ENCODE results near the gene TRAPPC10. TPM values are rescaled to one million over a fixed set of nuclear protein-coding genes. Genes with fewer than 3 reads are reported as not detected.

The TRAPPC10 gene, protein sequence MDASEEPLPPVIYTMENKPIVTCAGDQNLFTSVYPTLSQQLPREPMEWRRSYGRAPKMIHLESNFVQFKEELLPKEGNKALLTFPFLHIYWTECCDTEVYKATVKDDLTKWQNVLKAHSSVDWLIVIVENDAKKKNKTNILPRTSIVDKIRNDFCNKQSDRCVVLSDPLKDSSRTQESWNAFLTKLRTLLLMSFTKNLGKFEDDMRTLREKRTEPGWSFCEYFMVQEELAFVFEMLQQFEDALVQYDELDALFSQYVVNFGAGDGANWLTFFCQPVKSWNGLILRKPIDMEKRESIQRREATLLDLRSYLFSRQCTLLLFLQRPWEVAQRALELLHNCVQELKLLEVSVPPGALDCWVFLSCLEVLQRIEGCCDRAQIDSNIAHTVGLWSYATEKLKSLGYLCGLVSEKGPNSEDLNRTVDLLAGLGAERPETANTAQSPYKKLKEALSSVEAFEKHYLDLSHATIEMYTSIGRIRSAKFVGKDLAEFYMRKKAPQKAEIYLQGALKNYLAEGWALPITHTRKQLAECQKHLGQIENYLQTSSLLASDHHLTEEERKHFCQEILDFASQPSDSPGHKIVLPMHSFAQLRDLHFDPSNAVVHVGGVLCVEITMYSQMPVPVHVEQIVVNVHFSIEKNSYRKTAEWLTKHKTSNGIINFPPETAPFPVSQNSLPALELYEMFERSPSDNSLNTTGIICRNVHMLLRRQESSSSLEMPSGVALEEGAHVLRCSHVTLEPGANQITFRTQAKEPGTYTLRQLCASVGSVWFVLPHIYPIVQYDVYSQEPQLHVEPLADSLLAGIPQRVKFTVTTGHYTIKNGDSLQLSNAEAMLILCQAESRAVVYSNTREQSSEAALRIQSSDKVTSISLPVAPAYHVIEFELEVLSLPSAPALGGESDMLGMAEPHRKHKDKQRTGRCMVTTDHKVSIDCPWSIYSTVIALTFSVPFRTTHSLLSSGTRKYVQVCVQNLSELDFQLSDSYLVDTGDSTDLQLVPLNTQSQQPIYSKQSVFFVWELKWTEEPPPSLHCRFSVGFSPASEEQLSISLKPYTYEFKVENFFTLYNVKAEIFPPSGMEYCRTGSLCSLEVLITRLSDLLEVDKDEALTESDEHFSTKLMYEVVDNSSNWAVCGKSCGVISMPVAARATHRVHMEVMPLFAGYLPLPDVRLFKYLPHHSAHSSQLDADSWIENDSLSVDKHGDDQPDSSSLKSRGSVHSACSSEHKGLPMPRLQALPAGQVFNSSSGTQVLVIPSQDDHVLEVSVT
- 30.9 and 35.0 TPM in 2 replicates for total RNA-seq

DNA sequence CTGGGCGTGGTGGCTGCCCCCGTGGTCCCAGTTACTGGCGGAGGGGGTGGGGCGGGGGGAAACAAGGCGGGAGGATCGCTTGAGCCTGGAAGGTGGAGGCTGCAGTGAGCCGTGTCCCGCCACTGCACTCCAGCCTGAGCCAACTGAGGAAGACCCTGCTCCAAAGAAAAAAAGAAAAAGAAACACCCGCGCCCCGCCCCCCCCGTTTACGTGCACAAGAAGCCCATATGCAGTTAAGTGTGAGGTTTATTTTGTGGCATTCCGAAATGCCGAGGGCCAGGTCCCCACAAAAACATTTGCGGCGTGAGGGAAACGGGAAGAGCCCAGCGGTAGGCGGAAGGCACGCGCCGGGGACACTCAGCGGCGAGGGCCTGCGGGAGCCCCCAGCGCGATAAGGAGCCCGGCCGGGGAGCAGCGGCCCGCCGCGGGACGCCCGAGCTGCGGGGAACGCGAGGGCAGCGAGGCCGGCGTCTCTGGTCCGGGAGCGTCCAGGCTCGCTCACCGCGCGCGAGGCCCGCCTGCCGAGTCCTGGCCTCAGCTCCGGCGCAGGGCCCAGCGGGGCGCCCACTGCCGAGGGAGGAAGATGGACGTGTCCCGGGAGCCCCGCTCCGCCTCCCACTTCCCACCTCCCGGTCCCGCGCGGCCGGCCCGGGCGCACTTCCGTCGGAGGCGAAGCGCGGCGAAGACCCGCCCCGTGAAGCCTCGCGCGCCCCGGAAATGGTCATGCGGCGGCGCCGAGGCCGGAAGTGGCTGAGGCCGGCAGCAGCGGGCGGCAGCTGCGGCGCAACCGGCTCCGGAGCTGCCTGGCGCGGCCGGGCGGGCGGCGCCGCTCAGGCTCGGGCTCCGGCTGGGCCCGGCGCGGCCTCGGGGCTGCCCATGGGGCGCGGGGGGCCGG is at the start of gene TRAPPC10:
Gene TRAPPC10, plus strand, starts transcription at position 731 of the 895 bp plus-strand sequence. CDS start 185 bp downstream, outside the sequence.
- peak within 1 kb of the TSS; percentile 85 for H3K4me3 ChIP-seq (ENCODE audit: low read depth, low read length)
- no peaks in the 10 kb centered on the region for H3K36me3 ChIP-seq (ENCODE audit: control insufficient read depth, insufficient read depth, low read length)
- TF ChIP-seq, protein P1, sequence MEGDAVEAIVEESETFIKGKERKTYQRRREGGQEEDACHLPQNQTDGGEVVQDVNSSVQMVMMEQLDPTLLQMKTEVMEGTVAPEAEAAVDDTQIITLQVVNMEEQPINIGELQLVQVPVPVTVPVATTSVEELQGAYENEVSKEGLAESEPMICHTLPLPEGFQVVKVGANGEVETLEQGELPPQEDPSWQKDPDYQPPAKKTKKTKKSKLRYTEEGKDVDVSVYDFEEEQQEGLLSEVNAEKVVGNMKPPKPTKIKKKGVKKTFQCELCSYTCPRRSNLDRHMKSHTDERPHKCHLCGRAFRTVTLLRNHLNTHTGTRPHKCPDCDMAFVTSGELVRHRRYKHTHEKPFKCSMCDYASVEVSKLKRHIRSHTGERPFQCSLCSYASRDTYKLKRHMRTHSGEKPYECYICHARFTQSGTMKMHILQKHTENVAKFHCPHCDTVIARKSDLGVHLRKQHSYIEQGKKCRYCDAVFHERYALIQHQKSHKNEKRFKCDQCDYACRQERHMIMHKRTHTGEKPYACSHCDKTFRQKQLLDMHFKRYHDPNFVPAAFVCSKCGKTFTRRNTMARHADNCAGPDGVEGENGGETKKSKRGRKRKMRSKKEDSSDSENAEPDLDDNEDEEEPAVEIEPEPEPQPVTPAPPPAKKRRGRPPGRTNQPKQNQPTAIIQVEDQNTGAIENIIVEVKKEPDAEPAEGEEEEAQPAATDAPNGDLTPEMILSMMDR (IDR thresholded peaks at IDR 0.05; ENCODE audit: insufficient read depth, low read length, poor library complexity, severe bottlenecking) = no peak
- H3K27me3 ChIP-seq (ENCODE audit: control insufficient read depth, insufficient read depth, low read length) = no peaks in the 10 kb centered on the region
- DNase-seq (ENCODE audit: low read depth) = no peak

DNA sequence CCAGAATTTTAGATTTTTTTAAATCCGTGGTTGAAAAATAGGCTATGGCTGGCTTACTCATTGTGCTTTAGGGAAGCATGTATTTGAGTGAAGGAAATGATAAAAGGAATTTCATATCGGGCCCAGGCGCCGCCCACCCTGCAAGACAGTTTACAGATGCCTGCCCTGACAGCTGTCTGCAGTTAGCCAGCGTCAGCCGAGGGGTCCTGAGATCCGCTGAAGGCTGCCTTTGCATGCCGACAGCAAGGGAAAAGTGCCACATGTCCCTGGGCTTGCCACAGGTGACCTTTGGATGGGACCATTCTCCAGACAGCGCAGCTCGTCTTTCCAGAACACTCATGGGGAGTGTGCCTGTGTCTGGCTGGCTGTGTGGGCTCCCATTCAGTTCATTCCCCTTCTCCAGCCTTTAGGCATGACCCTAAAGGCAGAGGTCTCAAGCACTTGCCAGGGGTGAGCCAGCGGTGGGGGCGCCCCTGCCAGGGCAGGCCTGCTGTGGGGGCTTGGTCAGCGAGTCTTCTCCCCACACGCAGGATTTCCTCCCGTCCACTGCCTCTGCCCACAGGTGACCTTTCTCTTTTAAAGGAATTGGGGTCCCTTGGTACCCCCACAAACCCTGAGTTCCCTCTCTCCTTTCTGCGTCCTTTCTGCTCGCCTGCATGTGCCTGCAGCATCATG is 46.1 kb upstream of the TRAPPC10 start:
- no peak for DNase-seq (ENCODE audit: low read depth)
- H3K4me3 ChIP-seq (ENCODE audit: low read depth, low read length) = no peak overlapping the region
- H3K27me3 ChIP-seq (ENCODE audit: control insufficient read depth, insufficient read depth, low read length) = no peaks in the 10 kb centered on the region
- peaks cover 1% of the 10 kb centered on the region for H3K36me3 ChIP-seq (ENCODE audit: control insufficient read depth, insufficient read depth, low read length)
- TF ChIP-seq, protein P1 (IDR thresholded peaks at IDR 0.05; ENCODE audit: insufficient read depth, low read length, poor library complexity, severe bottlenecking) = no peak

DNA sequence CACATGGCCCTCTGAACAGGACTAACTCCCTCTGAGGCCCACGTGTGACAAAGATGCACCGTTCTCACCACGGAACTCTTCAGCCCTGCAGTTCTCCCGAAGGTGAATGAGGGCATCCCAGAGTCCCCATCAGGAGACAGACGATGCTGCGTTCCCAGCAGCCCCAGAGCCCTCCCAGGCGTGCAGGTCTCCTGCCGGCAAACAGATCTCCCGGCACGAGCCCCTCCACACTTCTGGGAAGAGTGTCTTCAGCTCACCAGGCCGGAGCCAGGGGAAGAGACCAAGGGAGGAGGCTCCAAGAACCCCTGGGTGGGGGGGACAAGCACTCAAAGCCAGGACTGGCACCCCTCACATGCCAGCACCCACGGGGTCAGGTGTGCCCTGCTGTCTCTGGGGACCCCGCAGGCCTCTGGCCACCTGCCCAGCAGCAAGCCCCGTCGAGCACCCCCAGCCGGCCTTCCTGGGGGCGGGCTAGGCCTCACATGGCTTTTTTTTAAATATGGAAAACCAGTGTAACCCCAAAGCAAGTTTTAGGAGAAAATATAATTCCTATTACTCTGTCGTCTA is 45.1 kb upstream of the TRAPPC10 start:
- Histone ChIP-seq H3K27me3 (ENCODE audit: control insufficient read depth, insufficient read depth, low read length) (no peaks in the 10 kb centered on the region), H3K4me3 (ENCODE audit: low read depth, low read length) (no peak overlapping the region), H3K36me3 (ENCODE audit: control insufficient read depth, insufficient read depth, low read length) (peaks cover 1% of the 10 kb centered on the region)
- TF ChIP-seq, protein P1 (IDR thresholded peaks at IDR 0.05; ENCODE audit: insufficient read depth, low read length, poor library complexity, severe bottlenecking) = no peak
- DNase-seq (ENCODE audit: low read depth) = no peak

DNA sequence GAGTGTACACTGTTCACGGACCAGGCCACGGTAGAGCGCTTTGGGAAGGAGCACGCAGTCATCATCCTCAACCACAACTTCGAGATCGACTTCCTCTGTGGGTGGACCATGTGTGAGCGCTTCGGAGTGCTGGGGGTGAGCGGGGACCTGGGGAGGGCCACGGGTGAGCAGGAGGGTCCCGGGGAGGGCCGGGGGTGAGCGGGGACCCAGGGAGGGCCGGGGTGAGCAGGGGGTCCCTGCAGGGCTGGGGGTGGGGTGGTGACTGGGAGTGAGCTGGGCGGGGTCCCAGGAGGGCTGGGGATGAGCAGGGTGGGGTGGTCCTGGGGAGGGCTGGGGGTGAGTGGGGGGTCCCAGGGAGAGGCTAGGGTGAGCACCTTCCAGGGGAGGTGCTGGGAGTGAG is 44.1 kb upstream of the TRAPPC10 start:
- peaks cover 2% of the 10 kb centered on the region for H3K36me3 ChIP-seq (ENCODE audit: control insufficient read depth, insufficient read depth, low read length)
- DNase-seq (ENCODE audit: low read depth) = no peak
- TF ChIP-seq, protein P1 (IDR thresholded peaks at IDR 0.05; ENCODE audit: insufficient read depth, low read length, poor library complexity, severe bottlenecking) = no peak
- H3K27me3 ChIP-seq (ENCODE audit: control insufficient read depth, insufficient read depth, low read length) = no peaks in the 10 kb centered on the region
- no peak overlapping the region for H3K4me3 ChIP-seq (ENCODE audit: low read depth, low read length)
